Umbilical cord (tissue), 2 donors: ENCODE data around the gene AMIGO2. TPM values are rescaled to one million over a fixed set of nuclear protein-coding genes. Genes with fewer than 3 reads are reported as not detected.

Experiments used
- DNase-seq: peaks from one replicate; pipeline ENCODE4 v3.0.0-alpha.2; 2015; ENCODE audit warnings: low spot score
- total RNA-seq: library from RNA; depleted of rRNA; stranded (reverse); fragments of >200 nt; gene quantifications from one replicate; pipeline ENCODE4 v1.2.3, GENCODE V29; 2014; ENCODE audit warnings: low replicate concordance; ENCODE audit not compliant: insufficient read depth

Gene AMIGO2
- total RNA-seq, 1 donor from 2014 or later: 56.6 TPM

- no peak for DNase-seq
Observed at GRCh38 chr12:47035484-47035883, 44.3 kb downstream of the AMIGO2 start.

GRCh38 chr12:47034661-47035060, 45.1 kb downstream of the AMIGO2 start:
- no peak for DNase-seq

GRCh38 chr12:47033789-47034555, 45.8 kb downstream of the AMIGO2 start:
- DNase-seq: peak; percentile 50

GRCh38 chr12:47033081-47033480, 46.7 kb downstream of the AMIGO2 start:
- no peak for DNase-seq

GRCh38 chr12:47032644-47033043, 47.1 kb downstream of the AMIGO2 start:
- peak; percentile 88 for DNase-seq

GRCh38 chr12:47029903-47030302, 49.9 kb downstream of the AMIGO2 start:
- no peak for DNase-seq

- DNase-seq: no peak
Observed at GRCh38 chr12:47028981-47029708, 50.6 kb downstream of the AMIGO2 start.

- DNase-seq: no peak
Observed at GRCh38 chr12:47028186-47028585, 51.6 kb downstream of the AMIGO2 start.

Other genes with a start within 250 kb of the AMIGO2 start
- 6.5 TPM for gene PCED1B, start 338 bp downstream of the AMIGO2 start, total RNA-seq